ENCODE results near the gene GANAB. TPM values are rescaled to one million over a fixed set of nuclear protein-coding genes. Genes with fewer than 3 reads are reported as not detected.

GANAB gene
- total and polyA plus RNA-seq, 2 of the 13 experiments (the other 11 are each of a cell fraction or from before 2014, with no cell fraction given), result 99.5 to 234 TPM

GRCh38 chr11:62599069-62599696 is 47.2 kb downstream of the GANAB start (continued):
- TF ChIP-seq NR1H2 (CRISPR knock-in tag; IDR thresholded peaks at IDR 0.05; ENCODE audit: borderline replicate concordance, low read depth) (no peak), ZSCAN29 (CRISPR knock-in tag; conservative IDR thresholded peaks at IDR 0.05) (no peak), TEAD3 (CRISPR knock-in tag; optimal IDR thresholded peaks at IDR 0.05; ENCODE audit: borderline replicate concordance) (peak; percentile 37), PITX1 (CRISPR knock-in tag; IDR thresholded peaks at IDR 0.05) (peak; percentile 37; the same call in 1 of the 2 replicates), ERF (CRISPR knock-in tag; IDR thresholded peaks at IDR 0.05) (0 out of 2 replicates have a peak, but pooled peaks have one; percentile 29), SP5 (CRISPR knock-in tag; IDR thresholded peaks at IDR 0.05; ENCODE audit: borderline replicate concordance, low read depth) (peak; percentile 68; the same call in 1 of the 2 replicates), ZNF253 (CRISPR knock-in tag; IDR thresholded peaks at IDR 0.05; ENCODE audit: borderline replicate concordance) (no peak), ARID4A (CRISPR knock-in tag; IDR thresholded peaks at IDR 0.05; ENCODE audit: borderline replicate concordance) (peak; percentile 69; the same call in 1 of the 2 replicates), FOXK2 (IDR thresholded peaks at IDR 0.05) (peak; percentile 39; the same call in 1 of the 2 replicates), NFKB2 (CRISPR knock-in tag; IDR thresholded peaks at IDR 0.05; ENCODE audit: borderline replicate concordance) (peak; percentile 54; the same call in 1 of the 2 replicates), SKI (IDR thresholded peaks at IDR 0.05; ENCODE audit: partially characterized antibody) (peak; percentile 9), NKX3-1 (CRISPR knock-in tag; IDR thresholded peaks at IDR 0.05) (no peak), ZNF792 (CRISPR knock-in tag; IDR thresholded peaks at IDR 0.05) (no peak), ZNF326 (CRISPR knock-in tag; IDR thresholded peaks at IDR 0.05; ENCODE audit: borderline replicate concordance) (no peak), BCL6 (CRISPR knock-in tag; IDR thresholded peaks at IDR 0.05) (peak; percentile 24; the same call in 1 of the 2 replicates), GZF1 (CRISPR knock-in tag; IDR thresholded peaks at IDR 0.05) (no peak), PBX2 (CRISPR knock-in tag; IDR thresholded peaks at IDR 0.05) (no peak)
- TF ChIP-seq, protein P1, sequence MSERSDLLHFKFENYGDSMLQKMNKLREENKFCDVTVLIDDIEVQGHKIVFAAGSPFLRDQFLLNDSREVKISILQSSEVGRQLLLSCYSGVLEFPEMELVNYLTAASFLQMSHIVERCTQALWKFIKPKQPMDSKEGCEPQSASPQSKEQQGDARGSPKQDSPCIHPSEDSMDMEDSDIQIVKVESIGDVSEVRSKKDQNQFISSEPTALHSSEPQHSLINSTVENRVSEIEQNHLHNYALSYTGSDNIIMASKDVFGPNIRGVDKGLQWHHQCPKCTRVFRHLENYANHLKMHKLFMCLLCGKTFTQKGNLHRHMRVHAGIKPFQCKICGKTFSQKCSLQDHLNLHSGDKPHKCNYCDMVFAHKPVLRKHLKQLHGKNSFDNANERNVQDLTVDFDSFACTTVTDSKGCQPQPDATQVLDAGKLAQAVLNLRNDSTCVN (CRISPR knock-in tag; IDR thresholded peaks at IDR 0.05; ENCODE audit: borderline replicate concordance), result no peak
- TF ChIP-seq, protein P2, sequence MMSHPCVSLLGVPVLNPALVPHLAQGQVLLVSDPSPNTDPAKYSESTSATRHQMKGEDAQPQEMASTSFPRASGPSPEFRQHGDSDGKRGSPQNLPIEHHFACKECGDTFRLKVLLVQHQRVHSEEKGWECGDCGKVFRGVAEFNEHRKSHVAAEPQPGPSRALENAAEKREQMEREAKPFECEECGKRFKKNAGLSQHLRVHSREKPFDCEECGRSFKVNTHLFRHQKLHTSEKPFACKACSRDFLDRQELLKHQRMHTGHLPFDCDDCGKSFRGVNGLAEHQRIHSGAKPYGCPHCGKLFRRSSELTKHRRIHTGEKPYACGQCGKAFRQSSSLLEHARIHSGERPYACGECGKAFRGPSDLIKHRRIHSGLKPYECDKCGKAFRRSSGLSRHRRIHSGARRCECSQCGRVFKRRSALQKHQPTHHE (CRISPR knock-in tag; IDR thresholded peaks at IDR 0.05; ENCODE audit: borderline replicate concordance), result no peak
- TF ChIP-seq, protein P3, sequence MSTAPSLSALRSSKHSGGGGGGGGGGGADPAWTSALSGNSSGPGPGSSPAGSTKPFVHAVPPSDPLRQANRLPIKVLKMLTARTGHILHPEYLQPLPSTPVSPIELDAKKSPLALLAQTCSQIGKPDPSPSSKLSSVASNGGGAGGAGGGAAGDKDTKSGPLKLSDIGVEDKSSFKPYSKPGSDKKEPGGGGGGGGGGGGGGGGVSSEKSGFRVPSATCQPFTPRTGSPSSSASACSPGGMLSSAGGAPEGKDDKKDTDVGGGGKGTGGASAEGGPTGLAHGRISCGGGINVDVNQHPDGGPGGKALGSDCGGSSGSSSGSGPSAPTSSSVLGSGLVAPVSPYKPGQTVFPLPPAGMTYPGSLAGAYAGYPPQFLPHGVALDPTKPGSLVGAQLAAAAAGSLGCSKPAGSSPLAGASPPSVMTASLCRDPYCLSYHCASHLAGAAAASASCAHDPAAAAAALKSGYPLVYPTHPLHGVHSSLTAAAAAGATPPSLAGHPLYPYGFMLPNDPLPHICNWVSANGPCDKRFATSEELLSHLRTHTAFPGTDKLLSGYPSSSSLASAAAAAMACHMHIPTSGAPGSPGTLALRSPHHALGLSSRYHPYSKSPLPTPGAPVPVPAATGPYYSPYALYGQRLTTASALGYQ (CRISPR knock-in tag; IDR thresholded peaks at IDR 0.05), result peak; percentile 32; the same call in 1 of the 2 replicates
